GM12878 (cell line): ENCODE data around the gene SCYL3. TPM values are rescaled to one million over a fixed set of nuclear protein-coding genes. Genes with fewer than 3 reads are reported as not detected.

Source experiments
- ATAC-seq: fragments of 200-7000 bp; cut with Tn5 transposase; 3 replicates; pipeline ENCODE4 v1.9.1; 2020; ENCODE audit warnings: mild to moderate bottlenecking, moderate library complexity
- BruUV-seq: library from RNA; stranded (reverse); fragments of 400-500 nt; replicated peaks from 2 replicates; lab custom pipeline; 2021; lab: Mats Ljungman, UMichigan
- CTCF ChIA-PET: fragments of 300-600 bp; sonication (Branson Sonifier 250); formaldehyde crosslinking; extraction: SDS; loops from one replicate; lab custom pipeline; 2021; ENCODE audit warnings: inconsistent platforms; lab: Yijun Ruan, JAX
- POLR2A ChIA-PET: fragments of 350-600 bp; formaldehyde crosslinking; extraction: SDS; loops from one replicate; lab custom pipeline; 2021; ENCODE audit warnings: inconsistent platforms; lab: Charles Lee
- RAD21 ChIA-PET: fragments of 300-600 bp; sonication (Branson Sonifier 250); formaldehyde crosslinking; loops from one replicate; lab custom pipeline; 2023; ENCODE audit warnings: antibody characterized with exemption; ENCODE audit not compliant: unreplicated experiment; lab: Charles Lee
- SMC1A ChIA-PET: fragments of 300-600 bp; sonication (Branson Sonifier 250); formaldehyde crosslinking; loops from one replicate; lab custom pipeline; 2023; ENCODE audit not compliant: unreplicated experiment, uncharacterized antibody; lab: Charles Lee
- DNase-seq: peaks from one replicate; pipeline ENCODE4 v3.0.0-alpha.2; 2011; ENCODE audit warnings: low read depth, low spot score
- FAIRE-seq: peaks from 3 replicates; lab custom pipeline; 2011; peaks lifted over from hg19 to GRCh38; lab: Jason Lieb, UNC
- H2AFZ ChIP-seq: 2 replicates; pipeline ENCODE4 v1.6.0; 2011; ENCODE audit warnings: low read depth, low read length, control low read depth; ENCODE audit not compliant: control insufficient read depth
- H3K27ac ChIP-seq: 2 replicates; pipeline ENCODE4 v1.5.1; 2011; ENCODE audit warnings: control low read depth; ENCODE audit not compliant: control insufficient read depth, insufficient read depth
- H3K27me3 ChIP-seq, 2 experiments: replicated peaks in 1 of 2; 2 replicates each; pipeline versions ENCODE4 v1.6.0 to v1.6.1; 2011; ENCODE audit warnings: low read length in 1 of 2; ENCODE audit not compliant: control insufficient read depth in 2 of 2, insufficient read depth in 2 of 2
- H3K36me3 ChIP-seq, 2 experiments: 2 replicates each; pipeline ENCODE4 v1.5.1; 2011; ENCODE audit warnings: low read length in 1 of 2; ENCODE audit not compliant: control insufficient read depth in 2 of 2, insufficient read depth in 2 of 2
- H3K4me1 ChIP-seq: 2 replicates; pipeline ENCODE4 v1.6.1; 2011; ENCODE audit warnings: mild to moderate bottlenecking, low read length, moderate library complexity, mixed read lengths; ENCODE audit not compliant: control insufficient read depth, insufficient read depth
- H3K4me2 ChIP-seq: 2 replicates; pipeline ENCODE4 v1.6.0; 2011; ENCODE audit warnings: control low read depth; ENCODE audit not compliant: control insufficient read depth, insufficient read depth
- H3K4me3 ChIP-seq: fragments of 200-600 bp; sonication (generic); 2 replicates; pipeline ENCODE4 v1.5.1; 2016
- H3K79me2 ChIP-seq: 2 replicates; pipeline ENCODE4 v1.6.0; 2011; ENCODE audit warnings: low read length; ENCODE audit not compliant: control insufficient read depth, insufficient read depth
- H3K9ac ChIP-seq: 2 replicates; pipeline ENCODE4 v1.8.0; 2011; ENCODE audit warnings: low read length, control low read depth, mixed read lengths; ENCODE audit not compliant: control insufficient read depth, insufficient read depth
- H3K9me3 ChIP-seq: replicated peaks from 3 replicates; pipeline ENCODE4 v1.5.1; 2011; ENCODE audit warnings: mild to moderate bottlenecking, low read length; ENCODE audit not compliant: control insufficient read depth, insufficient read depth
- H4K20me1 ChIP-seq: 2 replicates; pipeline ENCODE4 v1.6.0; 2011; ENCODE audit not compliant: control insufficient read depth, insufficient read depth
- ATF7 ChIP-seq: fragments of 450-650 bp; IDR thresholded peaks from 2 replicates; pipeline ENCODE4 v1.6.1; 2016; ENCODE audit warnings: low read depth, mild to moderate bottlenecking
- CTCF ChIP-seq, 3 experiments: IDR thresholded peaks in 2 of 3; conservative IDR thresholded peaks in 1 of 3; 2 replicates each; pipeline ENCODE4 v1.5.1; 2011; ENCODE audit warnings: low read depth in 3 of 3, low read length in 3 of 3, mild to moderate bottlenecking in 3 of 3, control low read depth in 2 of 3, moderate library complexity in 2 of 3, inconsistent platforms in 1 of 3, mixed read lengths in 1 of 3; ENCODE audit not compliant: control insufficient read depth in 2 of 3, insufficient read depth in 1 of 3; ENCODE audit errors: extremely low read depth in 1 of 3
- E2F4 ChIP-seq: IDR thresholded peaks from 2 replicates; pipeline ENCODE4 v1.6.1; 2012; ENCODE audit warnings: low read depth, low read length, improper control_type of control experiment
- HDAC2 ChIP-seq: fragments of 200-600 bp; sonication (generic); IDR thresholded peaks from 2 replicates; pipeline ENCODE4 v1.6.1; 2017
- KDM1A ChIP-seq: fragments of 200-600 bp; sonication (generic); IDR thresholded peaks from 2 replicates; pipeline ENCODE4 v1.6.1; 2016; ENCODE audit warnings: borderline replicate concordance
- RAD21 ChIP-seq: IDR thresholded peaks from 2 replicates; pipeline ENCODE4 v1.6.1; 2011; ENCODE audit warnings: mild to moderate bottlenecking, low read depth, low read length, moderate library complexity; ENCODE audit not compliant: insufficient read depth
- SMAD1 ChIP-seq: fragments of 450-650 bp; IDR thresholded peaks from 2 replicates; pipeline ENCODE4 v1.6.1; 2018; ENCODE audit warnings: mild to moderate bottlenecking, low read depth; ENCODE audit not compliant: partially characterized antibody
- SMC3 ChIP-seq: IDR thresholded peaks from 2 replicates; pipeline ENCODE4 v1.6.1; 2011; ENCODE audit warnings: low read length, improper control_type of control experiment, borderline replicate concordance
- ZNF217 ChIP-seq: fragments of 450-650 bp; IDR thresholded peaks from 2 replicates; pipeline ENCODE4 v1.6.1; 2017; ENCODE audit warnings: antibody characterized with exemption, mild to moderate bottlenecking
- WGBS: methylation state at CpG from one replicate; pipeline ENCODE4 v1.1.6; 2016; ENCODE audit warnings: low lambda C conversion rate; ENCODE audit not compliant: insufficient replicate concordance, insufficient coverage; ENCODE audit errors: missing lambda C conversion rate; 5-methylcytosine and 5-hydroxymethylcytosine counted together
- in situ Hi-C: fragments of 300-500 bp; cut with MboI; formaldehyde crosslinking; loops from 9 replicates; pipeline ENCODE4 v1.14.3; 2018; ENCODE audit warnings: mixed read lengths
- intact Hi-C: fragments of 100-400 bp; cut with micrococcal nuclease; formaldehyde crosslinking; loops from one replicate; pipeline ENCODE4 v1.14.2; 2022; ENCODE audit not compliant: unreplicated experiment
- polyA plus RNA-seq, 11 experiments: library from polyadenylated mRNA; depleted of rRNA in 4 of 11; unstranded in 6 of 11; stranded (reverse) in 5 of 11; fragments of >200 nt; fragmentation: Nextera tagmentation in 4 of 11; fragmentation: Illumina TruSeq in 1 of 11; extraction: Ambion mirVana in 4 of 11; extraction: Trizol in 1 of 11; gene quantifications; 1 replicate in 1 of 11; 2 replicates in 10 of 11; pipeline versions ENCODE4 v1.2.1 to v1.2.3, GENCODE V29; 2011 to 2016; ENCODE audit warnings: inconsistent platforms in 2 of 11, missing spikeins in 2 of 11, low read depth in 1 of 11
- total RNA-seq, 4 experiments: library from RNA; depleted of rRNA in 3 of 4; stranded (reverse); fragments of >200 nt in 3 of 4; fragmentation: Illumina TruSeq in 1 of 4; extraction: Trizol in 1 of 4; gene quantifications; 2 replicates each; pipeline versions ENCODE4 v1.2.1 to v1.2.3, GENCODE V29; 2013 to 2021

The SCYL3 gene
- total and polyA plus RNA-seq, 10 of the 15 experiments (the other 5 are each of a cell fraction or from before 2014, with no cell fraction given), result 4.3 to 14.3 (median 10.3) TPM

GRCh38 chr1:169809370-169810095 lies 84.2 kb downstream of the SCYL3 start:
- Histone ChIP-seq H3K27ac (no peak overlapping the region), H3K9ac (no peak overlapping the region), H3K36me3 (peaks cover 2 to 10% of the 10 kb centered on the region in 2 experiments), H4K20me1 (no peaks in the 10 kb centered on the region), H3K9me3 (no peaks in the 10 kb centered on the region), H3K79me2 (no peaks in the 10 kb centered on the region), H3K4me2 (no peak overlapping the region), H2AFZ (no peak overlapping the region), H3K4me3 (no peak overlapping the region), H3K27me3 (no peaks in the 10 kb centered on the region), H3K4me1 (no peaks in the 10 kb centered on the region)
- ATAC-seq (peak; percentile 77), DNase-seq (no peak), FAIRE-seq (no peak)
- ChIA-PET RAD21 (interaction anchor here (0.9 to 1.9 kb wide), 5 partner anchors 78 to 223 kb away, joined by 3 to 11 read pairs (median 9); partner anchors contain the start of gene F5), CTCF (interaction anchor here (0.6 to 4.5 kb wide), 29 partner anchors 8 to 1467 kb away, joined by 3 to 38 read pairs (median 4); partner anchors contain the start of genes F5 and METTL18), POLR2A (no interaction called here), SMC1A (interaction anchor here (0.6 to 3.4 kb wide), 16 partner anchors 10 to 1206 kb away, joined by 3 to 24 read pairs (median 4); partner anchors contain the start of gene F5)
- WGBS, result 49% methylated on average over 4 of the region's 4 CpGs
- BruUV-seq, result no TSS peak
- TF ChIP-seq SMAD1, result no peak
- no peak for TF ChIP-seq E2F4
- no peak for TF ChIP-seq HDAC2
- no peak for TF ChIP-seq KDM1A
- peak; percentile 64 for TF ChIP-seq RAD21
- peak; percentile 25 to 54 (median 51); a peak in 5 of 6 replicates for TF ChIP-seq CTCF (IDR thresholded peaks at IDR 0.05 in 2 of 3, conservative IDR thresholded peaks at IDR 0.05 in 1 of 3; ENCODE audit: control insufficient read depth in 2 of 3, extremely low read depth in 1 of 3, insufficient read depth in 1 of 3, low read depth in 3 of 3, low read length in 3 of 3)
- no peak for TF ChIP-seq ATF7
- TF ChIP-seq ZNF217, result no peak
- TF ChIP-seq SMC3, result peak; percentile 55; the same call in 1 of the 2 replicates
- in situ Hi-C loops, result no loop called here
- intact Hi-C loops, result loop anchor here (1.0 kb wide), 3 partner anchors 208 to 259 kb away; partner anchors contain the start of gene F5
